ENCODE measurements around the gene DDX4.
"Not testable (repeated sequence)": the region's sequence is repeated elsewhere in the genome, so short reads cannot be mapped to it uniquely, and the experiment has no call there.

DDX4 gene

GRCh38 chr5:55750499-55750898, 12.6 kb downstream of the DDX4 start:
- Histone ChIP-seq H3K27me3 (ENCODE audit: insufficient read depth, insufficient read length) (no peaks in the 10 kb centered on the region), H3K9me3 (ENCODE audit: insufficient read depth, low read length) (no peaks in the 10 kb centered on the region), H3K9ac (ENCODE audit: insufficient read length, low read depth) (no peak overlapping the region), H3K4me3 (ENCODE audit: insufficient read length, low read depth) (no peak overlapping the region), H3K4me1 (ENCODE audit: insufficient read depth, insufficient read length) (no peaks in the 10 kb centered on the region), H3K36me3 (ENCODE audit: insufficient read depth, insufficient read length, low read length) (no peaks in the 10 kb centered on the region)
- TF ChIP-seq YY1 (IDR thresholded peaks at IDR 0.05; ENCODE audit: insufficient read depth, insufficient read length) (no peak), SUZ12 (IDR thresholded peaks at IDR 0.05; ENCODE audit: extremely low read depth, insufficient read depth, insufficient read length) (no peak), ZNF274 (IDR thresholded peaks at IDR 0.05; ENCODE audit: low read depth, low read length) (no peak)
- DNase-seq (ENCODE audit: low read depth, low spot score) = no peak

- Histone ChIP-seq H3K9ac (ENCODE audit: insufficient read length, low read depth) (no peak overlapping the region), H3K9me3 (ENCODE audit: insufficient read depth, low read length) (no peaks in the 10 kb centered on the region), H3K4me3 (ENCODE audit: insufficient read length, low read depth) (no peak overlapping the region), H3K4me1 (ENCODE audit: insufficient read depth, insufficient read length) (no peaks in the 10 kb centered on the region), H3K36me3 (ENCODE audit: insufficient read depth, insufficient read length, low read length) (no peaks in the 10 kb centered on the region), H3K27me3 (ENCODE audit: insufficient read depth, insufficient read length) (no peaks in the 10 kb centered on the region)
- TF ChIP-seq SUZ12 (IDR thresholded peaks at IDR 0.05; ENCODE audit: extremely low read depth, insufficient read depth, insufficient read length) = no peak
- TF ChIP-seq YY1 (IDR thresholded peaks at IDR 0.05; ENCODE audit: insufficient read depth, insufficient read length) = no peak
- TF ChIP-seq ZNF274 (IDR thresholded peaks at IDR 0.05; ENCODE audit: low read depth, low read length) = no peak
- DNase-seq (ENCODE audit: low read depth, low spot score) = no peak
Observed at GRCh38 chr5:55758231-55758630, 20.4 kb downstream of the DDX4 start.

GRCh38 chr5:55758714-55759113, 20.9 kb downstream of the DDX4 start:
- Histone ChIP-seq H3K9ac (ENCODE audit: insufficient read length, low read depth) (no peak overlapping the region), H3K4me1 (ENCODE audit: insufficient read depth, insufficient read length) (no peaks in the 10 kb centered on the region), H3K36me3 (ENCODE audit: insufficient read depth, insufficient read length, low read length) (no peaks in the 10 kb centered on the region), H3K27me3 (ENCODE audit: insufficient read depth, insufficient read length) (no peaks in the 10 kb centered on the region), H3K4me3 (ENCODE audit: insufficient read length, low read depth) (no peak overlapping the region), H3K9me3 (ENCODE audit: insufficient read depth, low read length) (no peaks in the 10 kb centered on the region)
- DNase-seq (ENCODE audit: low read depth, low spot score) = no peak
- TF ChIP-seq ZNF274 (IDR thresholded peaks at IDR 0.05; ENCODE audit: low read depth, low read length) = no peak
- no peak for TF ChIP-seq YY1 (IDR thresholded peaks at IDR 0.05; ENCODE audit: insufficient read depth, insufficient read length)
- no peak for TF ChIP-seq SUZ12 (IDR thresholded peaks at IDR 0.05; ENCODE audit: extremely low read depth, insufficient read depth, insufficient read length)

- not testable (repeated sequence) for H3K4me1 ChIP-seq (ENCODE audit: insufficient read depth, insufficient read length); H3K4me3 ChIP-seq (ENCODE audit: insufficient read length, low read depth); H3K27me3 ChIP-seq (ENCODE audit: insufficient read depth, insufficient read length); H3K9ac ChIP-seq (ENCODE audit: insufficient read length, low read depth); DNase-seq (ENCODE audit: low read depth, low spot score); H3K36me3 ChIP-seq (ENCODE audit: insufficient read depth, insufficient read length, low read length); H3K9me3 ChIP-seq (ENCODE audit: insufficient read depth, low read length)
Observed at GRCh38 chr5:55761721-55762120, 23.9 kb downstream of the DDX4 start.

GRCh38 chr5:55763746-55764420, 26.0 kb downstream of the DDX4 start:
- Histone ChIP-seq H3K4me3 (ENCODE audit: insufficient read length, low read depth) (no peak overlapping the region), H3K9ac (ENCODE audit: insufficient read length, low read depth) (no peak overlapping the region), H3K9me3 (ENCODE audit: insufficient read depth, low read length) (no peaks in the 10 kb centered on the region), H3K4me1 (ENCODE audit: insufficient read depth, insufficient read length) (no peaks in the 10 kb centered on the region), H3K36me3 (ENCODE audit: insufficient read depth, insufficient read length, low read length) (no peaks in the 10 kb centered on the region), H3K27me3 (ENCODE audit: insufficient read depth, insufficient read length) (no peaks in the 10 kb centered on the region)
- TF ChIP-seq ZNF274 (IDR thresholded peaks at IDR 0.05; ENCODE audit: low read depth, low read length) (no peak), SUZ12 (IDR thresholded peaks at IDR 0.05; ENCODE audit: extremely low read depth, insufficient read depth, insufficient read length) (no peak), YY1 (IDR thresholded peaks at IDR 0.05; ENCODE audit: insufficient read depth, insufficient read length) (no peak)
- DNase-seq (ENCODE audit: low read depth, low spot score) = no peak

GRCh38 chr5:55768279-55768678, 30.4 kb downstream of the DDX4 start:
- no peaks in the 10 kb centered on the region for H3K9me3 ChIP-seq (ENCODE audit: insufficient read depth, low read length)
- peaks cover 3% of the 10 kb centered on the region for H3K4me1 ChIP-seq (ENCODE audit: insufficient read depth, insufficient read length)
- no peak for DNase-seq (ENCODE audit: low read depth, low spot score)
- no peak overlapping the region for H3K4me3 ChIP-seq (ENCODE audit: insufficient read length, low read depth)
- no peak for TF ChIP-seq YY1 (IDR thresholded peaks at IDR 0.05; ENCODE audit: insufficient read depth, insufficient read length)
- no peak for TF ChIP-seq ZNF274 (IDR thresholded peaks at IDR 0.05; ENCODE audit: low read depth, low read length)
- no peak for TF ChIP-seq SUZ12 (IDR thresholded peaks at IDR 0.05; ENCODE audit: extremely low read depth, insufficient read depth, insufficient read length)
- no peaks in the 10 kb centered on the region for H3K36me3 ChIP-seq (ENCODE audit: insufficient read depth, insufficient read length, low read length)
- no peak overlapping the region for H3K9ac ChIP-seq (ENCODE audit: insufficient read length, low read depth)
- no peaks in the 10 kb centered on the region for H3K27me3 ChIP-seq (ENCODE audit: insufficient read depth, insufficient read length)

- TF ChIP-seq SUZ12 (IDR thresholded peaks at IDR 0.05; ENCODE audit: extremely low read depth, insufficient read depth, insufficient read length) (no peak), ZNF274 (IDR thresholded peaks at IDR 0.05; ENCODE audit: low read depth, low read length) (no peak), YY1 (IDR thresholded peaks at IDR 0.05; ENCODE audit: insufficient read depth, insufficient read length) (no peak)
- H3K4me3 ChIP-seq (ENCODE audit: insufficient read length, low read depth) = no peak overlapping the region
- H3K36me3 ChIP-seq (ENCODE audit: insufficient read depth, insufficient read length, low read length) = no peaks in the 10 kb centered on the region
- no peaks in the 10 kb centered on the region for H3K9me3 ChIP-seq (ENCODE audit: insufficient read depth, low read length)
- no peak for DNase-seq (ENCODE audit: low read depth, low spot score)
- H3K9ac ChIP-seq (ENCODE audit: insufficient read length, low read depth) = no peak overlapping the region
- peaks cover 3% of the 10 kb centered on the region for H3K4me1 ChIP-seq (ENCODE audit: insufficient read depth, insufficient read length)
- no peaks in the 10 kb centered on the region for H3K27me3 ChIP-seq (ENCODE audit: insufficient read depth, insufficient read length)
Observed at GRCh38 chr5:55771175-55771655, 33.4 kb downstream of the DDX4 start.

All from NT2/D1 (cell line).